ENCODE results near the gene FBXO9. TPM values are rescaled to one million over a fixed set of nuclear protein-coding genes. Genes with fewer than 3 reads are reported as not detected.
A peak's percentile ranks its signal among the peaks of the same experiment; 100 is the strongest.
"Not testable (repeated sequence)": the region's sequence is repeated elsewhere in the genome, so short reads cannot be mapped to it uniquely, and the experiment has no call there.

The FBXO9 gene
- total RNA-seq, 1 experiment from 2014 or later = 68.4 TPM

- no peak overlapping the region for H3T11ph ChIP-seq (ENCODE audit: low read length)
- no peak overlapping the region for H2AFZ ChIP-seq (ENCODE audit: low read length)
- no peaks in the 10 kb centered on the region; the same call in 1 of the 2 replicates for H3K79me2 ChIP-seq (ENCODE audit: insufficient read depth, low read length)
- H3K27ac Mint-ChIP-seq = no peak overlapping the region
- H2BK20ac ChIP-seq (ENCODE audit: low read depth, low read length, poor library complexity, severe bottlenecking) = no peak overlapping the region
- WGBS (ENCODE audit: extremely low coverage, insufficient read length, low lambda C conversion rate) = no CpG with 5 or more reads among the region's 5 CpGs
- H2AK5ac ChIP-seq (ENCODE audit: insufficient read length, low read length) = no peak overlapping the region
- H3K18ac ChIP-seq (ENCODE audit: insufficient read length, low read depth, low read length) = no peak overlapping the region
- no peak overlapping the region for H2BK5ac ChIP-seq (ENCODE audit: insufficient read length, low read length)
- H3K27ac ChIP-seq (ENCODE audit: insufficient read length, low read depth, low read length) = no peak overlapping the region
- no peak for DNase-seq
- 0 out of 2 replicates have a peak, but pooled peaks cover 3% of the 10 kb centered on the region for H3K4me1 ChIP-seq (ENCODE audit: insufficient read depth, low read length)
- no peak overlapping the region for H4K8ac ChIP-seq (replicated peaks; ENCODE audit: insufficient read length, low read depth, low read length)
- H3K27me3 ChIP-seq (ENCODE audit: insufficient read depth, low read length) = no peaks in the 10 kb centered on the region
- H3K14ac ChIP-seq (ENCODE audit: insufficient read depth, low read length) = no peak overlapping the region
- no peak overlapping the region for H2BK120ac ChIP-seq (ENCODE audit: low read depth, low read length, poor library complexity, severe bottlenecking)
- no peak overlapping the region for H3K9ac ChIP-seq (ENCODE audit: extremely low read depth, insufficient read length, low read length)
- H3K4me2 ChIP-seq (ENCODE audit: insufficient read depth, insufficient read length, low read length) = peak overlapping the region; percentile 84
- TF ChIP-seq, protein P1, sequence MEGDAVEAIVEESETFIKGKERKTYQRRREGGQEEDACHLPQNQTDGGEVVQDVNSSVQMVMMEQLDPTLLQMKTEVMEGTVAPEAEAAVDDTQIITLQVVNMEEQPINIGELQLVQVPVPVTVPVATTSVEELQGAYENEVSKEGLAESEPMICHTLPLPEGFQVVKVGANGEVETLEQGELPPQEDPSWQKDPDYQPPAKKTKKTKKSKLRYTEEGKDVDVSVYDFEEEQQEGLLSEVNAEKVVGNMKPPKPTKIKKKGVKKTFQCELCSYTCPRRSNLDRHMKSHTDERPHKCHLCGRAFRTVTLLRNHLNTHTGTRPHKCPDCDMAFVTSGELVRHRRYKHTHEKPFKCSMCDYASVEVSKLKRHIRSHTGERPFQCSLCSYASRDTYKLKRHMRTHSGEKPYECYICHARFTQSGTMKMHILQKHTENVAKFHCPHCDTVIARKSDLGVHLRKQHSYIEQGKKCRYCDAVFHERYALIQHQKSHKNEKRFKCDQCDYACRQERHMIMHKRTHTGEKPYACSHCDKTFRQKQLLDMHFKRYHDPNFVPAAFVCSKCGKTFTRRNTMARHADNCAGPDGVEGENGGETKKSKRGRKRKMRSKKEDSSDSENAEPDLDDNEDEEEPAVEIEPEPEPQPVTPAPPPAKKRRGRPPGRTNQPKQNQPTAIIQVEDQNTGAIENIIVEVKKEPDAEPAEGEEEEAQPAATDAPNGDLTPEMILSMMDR (conservative IDR thresholded peaks at IDR 0.05) = no peak
- peaks cover 34 to 36% of the 10 kb centered on the region in 2 experiments for H3K4me1 Mint-ChIP-seq
- no peaks in the 10 kb centered on the region; the same call in 1 of the 2 replicates for H3K27me3 Mint-ChIP-seq (ENCODE audit: low read depth)
- no peak overlapping the region for H3K4ac ChIP-seq (ENCODE audit: low read depth, low read length)
- peaks cover 0 to 1% (median 0%) of the 10 kb centered on the region in 3 experiments; a peak in 2 of 7 replicates for H3K36me3 Mint-ChIP-seq (ENCODE audit: insufficient read depth in 1 of 3, low read depth in 3 of 3)
- no peaks in the 10 kb centered on the region for H3K9me3 Mint-ChIP-seq
- H4K91ac ChIP-seq (ENCODE audit: insufficient read length, low read depth, low read length) = no peak overlapping the region
- no peaks in the 10 kb centered on the region for H3K79me1 ChIP-seq (ENCODE audit: insufficient read depth, low read depth, low read length, poor library complexity, severe bottlenecking)
- H4K5ac ChIP-seq (ENCODE audit: insufficient read length, low read depth, low read length) = no peak overlapping the region
- H2BK12ac ChIP-seq (ENCODE audit: insufficient read length, low read depth, low read length) = no peak overlapping the region
- H3K4me3 Mint-ChIP-seq = peak overlapping the region; percentile 86 to 90
- H3K9me3 ChIP-seq (ENCODE audit: control insufficient read depth, low read depth, low read length) = no peaks in the 10 kb centered on the region
- peaks cover 11% of the 10 kb centered on the region for H3K23me2 ChIP-seq (ENCODE audit: insufficient read length, low read depth, low read length, poor library complexity, severe bottlenecking)
- no peak overlapping the region for H3K23ac ChIP-seq (ENCODE audit: insufficient read length, low read depth, low read length)
- H2BK15ac ChIP-seq (ENCODE audit: low read depth, low read length) = no peak overlapping the region
- no peaks in the 10 kb centered on the region for H4K20me1 ChIP-seq (ENCODE audit: control insufficient read depth, insufficient read depth, insufficient read length)
- no peak overlapping the region for H3K56ac ChIP-seq (ENCODE audit: insufficient read length, low read depth, low read length)
These were observed 3.0 kb upstream of the FBXO9 start for GRCh38 chr6:53062169-53062539.

DNA sequence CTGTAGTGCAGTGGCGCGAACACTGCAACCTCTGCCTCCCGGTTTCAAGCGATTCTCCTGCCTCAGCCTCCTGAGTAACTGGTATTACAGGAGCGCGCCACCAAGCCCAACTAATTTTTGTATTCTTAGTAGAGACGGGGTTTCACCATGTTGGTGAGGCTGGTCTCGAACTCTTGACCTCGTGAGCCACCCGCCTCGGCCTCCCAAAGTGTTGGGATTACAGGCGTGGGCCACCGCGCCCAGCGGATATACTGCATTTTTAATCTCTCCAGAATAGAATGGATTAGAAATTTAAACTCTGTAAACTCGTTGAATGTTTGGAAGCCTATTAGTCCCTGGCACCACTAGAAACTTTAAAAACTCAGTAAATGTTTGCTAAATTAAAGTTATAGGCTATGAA, 949 bp upstream of the FBXO9 start:
- not testable (repeated sequence) for H3K4me2 ChIP-seq (ENCODE audit: insufficient read depth, insufficient read length, low read length); H3K27me3 ChIP-seq (ENCODE audit: insufficient read depth, low read length); H2AFZ ChIP-seq (ENCODE audit: low read length); H3K27me3 Mint-ChIP-seq (ENCODE audit: low read depth); H3K14ac ChIP-seq (ENCODE audit: insufficient read depth, low read length); H3K18ac ChIP-seq (ENCODE audit: insufficient read length, low read depth, low read length); H4K20me1 ChIP-seq (ENCODE audit: control insufficient read depth, insufficient read depth, insufficient read length); H2BK20ac ChIP-seq (ENCODE audit: low read depth, low read length, poor library complexity, severe bottlenecking); H2BK15ac ChIP-seq (ENCODE audit: low read depth, low read length); H4K91ac ChIP-seq (ENCODE audit: insufficient read length, low read depth, low read length); H3K23ac ChIP-seq (ENCODE audit: insufficient read length, low read depth, low read length); H2BK5ac ChIP-seq (ENCODE audit: insufficient read length, low read length); H3K27ac ChIP-seq (ENCODE audit: insufficient read length, low read depth, low read length); DNase-seq; H2BK120ac ChIP-seq (ENCODE audit: low read depth, low read length, poor library complexity, severe bottlenecking); H3K79me1 ChIP-seq (ENCODE audit: insufficient read depth, low read depth, low read length, poor library complexity, severe bottlenecking); H3K4me1 ChIP-seq (ENCODE audit: insufficient read depth, low read length); H2BK12ac ChIP-seq (ENCODE audit: insufficient read length, low read depth, low read length); H4K8ac ChIP-seq (replicated peaks; ENCODE audit: insufficient read length, low read depth, low read length); H3K36me3 Mint-ChIP-seq (ENCODE audit: insufficient read depth in 1 of 3, low read depth in 3 of 3); H3K56ac ChIP-seq (ENCODE audit: insufficient read length, low read depth, low read length); H3K79me2 ChIP-seq (ENCODE audit: insufficient read depth, low read length); H3K9ac ChIP-seq (ENCODE audit: extremely low read depth, insufficient read length, low read length); H3K4ac ChIP-seq (ENCODE audit: low read depth, low read length); H3K9me3 Mint-ChIP-seq; H2AK5ac ChIP-seq (ENCODE audit: insufficient read length, low read length); H4K5ac ChIP-seq (ENCODE audit: insufficient read length, low read depth, low read length); H3T11ph ChIP-seq (ENCODE audit: low read length); H3K9me3 ChIP-seq (ENCODE audit: control insufficient read depth, low read depth, low read length)
- H3K27ac Mint-ChIP-seq = peak overlapping the region in 2 of 3 experiments; percentile 40 to 49; a peak in 2 of 7 replicates
- H3K23me2 ChIP-seq (ENCODE audit: insufficient read length, low read depth, low read length, poor library complexity, severe bottlenecking) = peaks cover 11% of the 10 kb centered on the region
- WGBS (ENCODE audit: extremely low coverage, insufficient read length, low lambda C conversion rate) = no CpG with 5 or more reads among the region's 16 CpGs
- peaks cover 32 to 34% of the 10 kb centered on the region in 2 experiments for H3K4me1 Mint-ChIP-seq
- peak overlapping the region in 1 of 2 experiments; percentile 99; a peak in 3 of 5 replicates for H3K4me3 Mint-ChIP-seq
